Activated CD8-positive, alpha-beta memory T cell treated with anti-CD3 and anti-CD28 coated beads for 1 hour (primary cell): Measurements from ENCODE around the gene ACR.

Source experiments
- DNase-seq, 2 donors: peaks; one replicate each; pipeline ENCODE4 v3.0.0-alpha.2; 2020; ENCODE audit warnings: low read depth in 1 of 2; ENCODE audit errors: extremely low read depth in 1 of 2

ACR gene

GRCh38 chr22:50737728-50738648 is at the start of gene ACR:
TSS of gene ACR (plus strand) at chr22:50738204. CDS start at chr22:50738236, 32 bp downstream.
- no peak for DNase-seq

DNA sequence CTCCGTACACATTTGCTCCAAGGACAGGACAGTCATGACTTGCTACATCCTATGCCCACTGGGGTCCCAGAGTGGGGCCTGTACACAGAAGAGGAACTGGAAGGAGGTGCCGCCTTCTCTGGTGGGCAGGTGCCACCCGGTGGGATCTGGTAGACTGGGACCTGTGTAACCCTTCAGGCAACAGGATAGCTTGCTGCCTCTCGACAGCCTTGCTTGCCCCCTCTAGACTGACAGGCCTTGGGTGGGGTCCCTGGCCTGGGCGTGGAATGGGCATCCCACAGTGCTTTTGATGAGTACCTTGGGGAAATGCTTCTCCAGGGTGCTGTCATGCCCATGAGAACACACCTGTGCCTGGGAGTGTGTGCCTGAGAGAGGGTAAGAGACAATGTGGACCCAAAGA is 49.6 kb upstream of the ACR start:
- no peak for DNase-seq

GRCh38 chr22:50691521-50691920 is 46.5 kb upstream of the ACR start:
- DNase-seq, result no peak

DNA sequence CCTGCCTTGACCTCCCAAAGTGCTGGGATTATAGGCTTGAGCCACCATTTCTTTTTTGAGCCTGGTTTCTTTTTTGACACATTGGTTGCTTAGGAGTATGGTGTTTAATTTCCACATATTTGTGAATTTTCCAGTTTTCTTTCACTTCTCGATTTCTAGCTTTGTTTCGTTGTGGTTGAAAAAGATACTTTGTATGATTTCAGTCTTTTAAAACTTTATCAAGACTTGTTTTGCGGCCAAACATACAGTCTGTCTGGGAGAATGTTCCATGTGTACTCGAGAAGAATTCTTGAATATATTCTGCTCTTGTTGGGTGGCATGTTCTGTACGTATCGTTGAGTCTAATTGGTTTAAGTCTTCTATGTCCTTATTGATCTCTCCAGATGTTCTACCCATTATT is 44.5 kb upstream of the ACR start:
- DNase-seq, result no peak

DNA sequence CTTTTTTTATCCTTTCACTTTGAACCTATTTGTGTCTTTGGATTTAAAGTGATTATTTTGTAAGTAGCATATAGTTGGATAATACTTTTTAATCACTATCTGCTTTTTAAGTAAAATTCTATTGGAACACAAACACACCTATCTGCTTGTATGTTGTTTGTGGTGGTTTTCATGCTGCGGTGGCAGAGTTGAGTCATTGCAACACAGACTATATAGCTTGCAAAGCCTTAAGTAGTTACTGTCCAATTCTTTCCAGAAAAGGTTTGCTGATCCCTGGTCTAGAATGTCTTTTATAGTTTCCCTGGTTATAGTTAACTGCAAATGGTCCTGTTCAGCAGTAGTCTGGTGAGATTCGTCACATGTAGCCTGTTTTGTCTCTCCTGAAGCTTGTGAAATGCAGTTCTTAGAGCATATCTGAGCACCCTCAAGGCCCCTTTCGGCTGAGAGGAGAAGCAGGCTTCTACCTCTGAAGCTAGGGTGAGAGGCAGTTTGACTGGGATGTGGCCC is 43.9 kb upstream of the ACR start:
- no peak for DNase-seq

DNA sequence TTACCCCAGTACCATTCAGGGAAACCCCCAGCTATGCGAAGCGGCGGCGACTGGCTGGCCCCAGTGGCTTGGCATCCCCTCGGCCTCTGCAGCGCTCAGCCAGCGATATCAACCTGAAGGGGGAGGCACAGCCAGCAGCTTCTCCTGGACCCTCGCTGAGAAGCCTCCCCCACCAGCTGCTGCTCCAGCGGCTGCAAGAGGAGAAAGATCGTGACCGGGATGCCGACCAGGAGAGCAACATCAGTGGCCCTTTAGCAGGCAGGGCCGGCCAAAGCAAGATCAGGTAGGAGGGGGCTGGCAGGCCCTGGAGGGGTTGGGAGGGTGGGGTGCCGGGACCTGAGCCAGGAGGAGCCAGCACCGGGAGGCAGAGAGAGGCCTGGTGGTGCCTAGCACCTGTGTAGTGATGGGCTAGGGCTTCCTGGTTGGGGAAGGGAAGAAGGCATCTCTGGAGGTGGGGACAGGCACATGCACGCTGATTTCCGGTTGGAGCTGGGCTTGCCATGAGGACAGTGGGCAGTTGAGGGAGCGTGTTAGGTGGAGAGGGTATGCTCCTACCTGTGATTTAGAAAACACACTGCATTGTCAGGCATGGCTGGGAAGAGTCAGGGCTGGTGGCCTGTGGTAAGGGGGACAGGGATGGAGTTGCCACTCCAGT is 43.1 kb upstream of the ACR start:
- DNase-seq, result no peak

DNA sequence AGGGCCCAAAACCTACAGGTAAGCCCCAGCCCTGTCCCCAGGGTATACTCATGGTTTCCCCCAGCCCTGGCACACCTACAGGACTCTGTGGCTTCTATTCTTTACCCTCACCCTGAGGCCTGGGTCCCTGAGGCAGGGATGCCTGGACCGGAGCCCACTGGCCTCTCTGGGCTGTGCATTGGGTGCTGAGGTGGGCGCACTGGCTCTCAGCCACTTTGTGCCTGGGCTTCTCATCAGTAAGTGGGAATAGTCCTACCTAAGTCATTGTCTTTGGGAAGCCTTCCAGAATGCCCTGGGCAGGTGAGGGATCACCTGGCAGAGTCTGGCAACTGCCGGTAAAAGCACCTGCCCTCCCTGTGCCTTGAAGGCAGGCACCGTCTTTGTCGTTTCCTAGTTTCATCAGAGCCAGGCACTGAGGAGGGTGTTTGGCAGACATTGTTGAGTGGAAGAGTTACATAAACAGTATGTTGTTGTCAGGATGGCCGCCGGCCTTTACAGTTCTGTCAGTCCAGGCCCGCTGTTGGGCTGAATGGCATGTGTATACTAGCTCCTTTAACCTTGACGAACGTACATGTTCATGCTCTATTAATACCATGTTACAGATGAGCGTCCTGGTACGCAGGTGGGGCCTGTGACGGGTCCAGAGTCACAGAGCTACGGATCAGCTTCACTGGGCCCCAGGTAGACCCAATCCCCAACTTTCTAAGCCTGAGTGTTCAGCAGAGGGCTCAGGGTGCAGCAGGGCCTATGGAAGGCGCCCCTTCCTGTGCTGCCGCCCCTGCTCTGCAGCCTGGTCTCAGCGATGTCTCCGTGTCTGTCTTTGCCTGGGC is 42.4 kb upstream of the ACR start:
- DNase-seq, result no peak

- DNase-seq, result no peak
Observed at GRCh38 chr22:50696251-50696798, 41.7 kb upstream of the ACR start.

DNA sequence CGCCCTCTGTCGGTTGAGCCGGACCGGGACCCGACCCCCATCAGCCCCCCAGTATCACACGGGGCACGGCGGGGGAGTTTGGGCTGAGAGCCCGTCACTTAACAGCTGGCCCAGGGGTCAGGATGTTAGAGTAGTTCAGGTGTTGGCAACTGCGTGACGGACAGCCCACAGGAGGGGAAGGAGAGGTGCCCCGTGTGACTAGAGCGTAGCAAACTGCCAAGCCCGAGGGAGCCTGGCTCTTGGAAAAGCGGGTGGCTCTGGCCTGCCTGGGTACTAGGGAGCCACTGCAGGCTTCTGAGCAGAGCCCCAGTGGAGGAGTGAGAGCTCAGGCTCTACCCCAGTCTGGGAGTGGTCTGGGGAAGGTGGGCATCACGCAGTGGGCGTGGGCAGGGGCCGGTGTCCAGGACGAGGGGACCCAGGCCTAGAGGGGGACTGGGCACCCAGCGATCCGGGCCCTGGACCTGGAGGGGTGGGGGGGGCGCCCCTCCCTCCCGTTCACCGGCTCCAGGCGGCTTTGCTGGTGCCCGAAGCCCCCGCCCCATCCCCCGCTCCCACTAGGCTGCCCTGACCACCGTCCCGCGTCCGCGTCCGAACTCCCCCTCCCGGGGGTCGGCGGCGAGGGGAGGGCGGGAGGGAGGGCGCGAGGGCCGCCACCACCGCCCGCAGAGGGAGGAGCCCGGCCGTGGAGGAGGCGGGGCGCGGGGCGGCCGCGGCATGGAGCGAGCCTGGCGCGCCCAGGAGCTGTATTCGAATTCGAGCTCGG is 41.0 kb upstream of the ACR start:
- DNase-seq, result no peak

DNA sequence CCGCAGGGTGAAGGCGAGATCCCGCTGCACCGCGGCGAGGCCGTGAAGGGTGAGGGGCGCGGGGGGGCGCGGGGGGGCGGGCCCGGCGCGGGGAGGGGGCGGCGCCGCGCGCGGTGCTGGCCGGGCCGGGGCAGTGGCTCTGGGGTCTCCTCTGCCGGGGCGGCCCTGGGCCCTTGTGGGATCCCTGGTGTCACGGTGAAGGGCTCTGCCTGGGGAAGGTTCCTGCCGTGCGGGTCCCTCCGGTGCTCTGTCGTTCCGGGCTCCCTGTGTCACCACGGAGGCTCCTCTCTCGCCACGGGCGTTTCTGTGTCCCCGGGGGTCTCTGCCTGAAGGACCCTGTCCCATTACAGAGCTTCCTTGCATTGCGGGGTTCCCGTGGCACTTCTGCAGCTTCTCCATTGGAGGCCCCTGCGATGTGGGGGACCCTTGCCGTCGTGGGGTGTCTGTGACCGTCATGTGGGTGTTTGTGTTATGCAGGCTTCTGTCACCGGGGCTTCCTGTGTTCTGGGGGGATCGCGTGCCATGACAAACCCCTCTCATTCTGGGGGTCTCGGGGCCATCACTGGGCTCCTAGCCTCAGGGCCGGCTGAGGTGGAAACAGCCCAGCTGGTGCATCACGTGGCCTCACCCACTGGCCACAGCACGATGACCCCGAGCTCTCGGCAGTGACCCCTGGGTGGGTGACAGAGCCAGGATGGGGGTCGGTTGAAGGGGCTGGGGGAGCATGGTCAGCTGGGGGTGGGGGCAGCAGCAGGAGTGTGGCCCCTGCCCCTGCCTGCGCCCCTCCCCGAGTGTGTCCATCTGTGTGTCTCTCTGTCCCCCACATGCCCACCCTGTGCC is 40.1 kb upstream of the ACR start:
- no peak for DNase-seq

DNA sequence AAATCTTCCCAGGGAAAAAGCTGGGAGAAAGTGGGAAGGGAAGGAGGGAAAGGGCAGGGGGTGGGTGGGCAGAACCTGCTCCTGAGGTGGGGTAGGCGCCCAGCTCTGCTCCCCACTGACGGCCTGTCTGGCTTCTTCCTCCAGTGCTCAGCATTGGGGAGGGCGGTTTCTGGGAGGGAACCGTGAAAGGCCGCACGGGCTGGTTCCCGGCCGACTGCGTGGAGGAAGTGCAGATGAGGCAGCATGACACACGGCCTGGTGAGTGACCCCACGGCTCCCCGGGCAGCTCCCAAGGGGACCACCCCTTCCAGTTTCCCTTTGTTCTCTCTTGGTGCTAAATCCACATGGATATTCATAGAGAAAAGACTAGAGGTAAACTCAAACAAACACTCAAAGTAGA is 39.5 kb upstream of the ACR start:
- no peak for DNase-seq

- no peak for DNase-seq
Observed at GRCh38 chr22:50699001-50699755, 38.8 kb upstream of the ACR start.

DNA sequence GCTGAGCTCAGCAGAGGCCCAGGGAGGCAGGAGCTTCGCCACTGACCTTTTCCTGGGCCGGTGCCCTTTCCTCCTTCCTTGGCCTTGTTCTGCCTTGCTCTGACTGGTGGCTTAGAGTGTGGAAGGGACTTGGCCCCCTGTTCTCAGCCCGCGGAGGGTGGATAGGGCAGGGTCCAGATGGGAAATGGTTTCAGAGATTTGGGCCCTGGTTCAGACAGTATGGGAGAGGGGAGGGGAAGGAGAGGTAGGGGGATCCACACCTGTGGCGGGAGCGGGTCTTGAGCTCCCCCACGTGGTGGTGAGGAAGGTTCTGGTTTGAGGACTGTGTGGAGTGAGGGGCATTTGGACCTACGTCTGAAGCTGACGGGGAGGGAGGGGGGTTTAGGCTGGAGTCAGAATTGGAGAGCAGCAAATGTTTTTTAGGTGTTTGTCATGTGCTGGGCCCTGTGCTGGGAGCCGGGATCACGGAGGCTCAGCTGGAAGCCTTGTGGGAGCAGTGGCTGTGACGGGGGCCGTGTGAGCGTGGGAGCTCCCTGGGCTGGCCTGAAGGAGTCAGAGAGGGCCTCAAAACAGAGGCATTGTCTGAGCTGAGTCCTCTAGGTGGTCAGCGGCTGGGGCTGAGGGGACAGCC is 38.1 kb upstream of the ACR start:
- DNase-seq, result no peak

DNA sequence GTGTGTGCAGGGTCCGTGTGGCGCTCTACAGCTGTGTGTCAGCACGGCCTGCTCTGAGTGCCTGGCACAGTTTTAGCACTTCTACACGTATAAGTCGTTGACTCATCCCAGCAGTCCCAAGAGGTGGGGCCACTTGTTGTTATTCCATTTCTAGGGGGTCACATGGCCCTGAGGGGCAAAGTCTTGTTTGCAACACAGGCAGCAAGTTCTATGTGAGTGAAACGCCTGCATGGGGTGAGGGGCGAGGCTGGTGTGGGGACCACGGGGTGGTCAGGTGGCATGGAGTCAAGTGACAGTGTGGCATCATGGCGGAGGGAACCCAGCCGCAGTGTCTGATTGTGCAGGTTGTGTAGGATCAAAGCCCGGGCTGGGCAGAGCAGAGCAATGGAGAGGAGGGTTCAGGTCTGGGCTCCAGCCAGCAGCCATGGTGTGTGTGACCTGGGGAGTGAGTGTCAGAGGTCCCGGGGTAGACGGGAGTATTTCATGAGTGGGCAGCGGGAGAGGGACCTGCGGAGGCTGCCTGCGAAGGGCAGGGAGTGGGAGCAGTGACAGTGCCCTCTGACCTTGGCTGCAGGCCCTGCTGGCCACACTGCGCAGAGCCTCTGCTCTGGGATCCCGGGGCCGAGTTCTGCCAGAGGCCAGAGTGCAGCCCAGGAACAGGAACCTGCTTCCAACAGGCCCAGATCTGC is 37.5 kb upstream of the ACR start:
- no peak for DNase-seq

DNA sequence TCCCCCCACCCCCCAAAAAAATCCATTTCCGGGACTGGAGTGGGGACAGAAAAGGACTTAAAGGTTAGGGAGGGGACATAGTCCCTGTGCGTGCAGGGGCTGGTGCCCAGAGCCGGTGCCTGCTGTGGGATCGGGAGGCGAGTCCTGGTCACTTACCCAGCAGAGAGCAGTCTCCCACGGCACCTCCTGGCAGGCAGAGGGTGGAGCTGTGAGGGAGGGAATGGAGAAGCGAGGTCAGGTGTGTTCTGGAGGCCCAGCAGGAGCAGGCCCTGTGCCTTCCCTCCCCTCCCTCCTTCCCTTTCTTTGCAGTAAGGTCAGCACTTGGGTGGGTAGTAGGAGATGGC is 37.0 kb upstream of the ACR start:
- no peak for DNase-seq

- DNase-seq, result no peak
Observed at GRCh38 chr22:50701428-50702154, 36.4 kb upstream of the ACR start.

DNA sequence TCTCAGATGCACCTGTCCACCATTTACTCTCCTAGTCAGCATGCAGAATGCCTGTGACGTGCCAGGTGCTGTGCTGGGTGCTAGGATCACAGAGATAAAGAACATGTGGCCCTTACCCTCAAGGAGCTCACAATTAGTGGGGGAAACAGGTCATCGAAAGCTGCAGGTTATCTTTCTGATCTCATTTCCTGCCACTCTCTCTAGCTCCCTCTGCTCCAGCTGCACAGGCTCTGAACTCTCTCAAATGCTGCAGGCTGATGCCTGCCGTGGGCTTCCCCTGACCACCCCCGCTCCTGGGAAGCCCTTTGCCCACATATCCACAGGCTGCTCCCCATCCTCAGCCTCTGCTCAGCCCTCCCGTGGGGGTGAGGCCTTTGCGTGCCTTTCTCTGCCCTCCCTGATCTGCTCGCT is 35.7 kb upstream of the ACR start:
- DNase-seq, result no peak
